ENCODE data around the gene IDH1.
"Not testable (repeated sequence)": the region's sequence is repeated elsewhere in the genome, so short reads cannot be mapped to it uniquely, and the experiment has no call there.

IDH1 gene

GRCh38 chr2:208221873-208222272, 33.0 kb downstream of the IDH1 start:
- DNase-seq (ENCODE audit: low read depth in 2 of 2) = not testable (repeated sequence)

- no peak for DNase-seq (ENCODE audit: low read depth in 2 of 2)
Measured at GRCh38 chr2:208210688-208211451, 44.0 kb downstream of the IDH1 start.

GRCh38 chr2:208208335-208209085, 46.4 kb downstream of the IDH1 start:
- DNase-seq (ENCODE audit: low read depth in 2 of 2) = no peak

GRCh38 chr2:208207769-208208168, 47.1 kb downstream of the IDH1 start:
- no peak for DNase-seq (ENCODE audit: low read depth in 2 of 2)

- no peak for DNase-seq (ENCODE audit: low read depth in 2 of 2)
Measured at GRCh38 chr2:208204166-208204565, 50.7 kb downstream of the IDH1 start.

- no peak for DNase-seq (ENCODE audit: low read depth in 2 of 2)
Measured at GRCh38 chr2:208195531-208195930, 59.3 kb downstream of the IDH1 start.

- no peak for DNase-seq (ENCODE audit: low read depth in 2 of 2)
Measured at GRCh38 chr2:208192611-208193236, 62.1 kb downstream of the IDH1 start.

- no peak for DNase-seq (ENCODE audit: low read depth in 2 of 2)
Measured at GRCh38 chr2:208189810-208190503, 64.9 kb downstream of the IDH1 start, which contains the start of gene C2orf80. C2orf80 (minus strand) TSS chr2:208190030; CDS start chr2:208186986, 3,044 bp downstream.

GRCh38 chr2:208189069-208189809, 65.6 kb downstream of the IDH1 start:
- DNase-seq (ENCODE audit: low read depth in 2 of 2) = no peak

- DNase-seq (ENCODE audit: low read depth in 2 of 2) = no peak
Measured at GRCh38 chr2:208186893-208187292, 68.0 kb downstream of the IDH1 start.

- DNase-seq (ENCODE audit: low read depth in 2 of 2) = no peak
Measured at GRCh38 chr2:208186465-208186864, 68.4 kb downstream of the IDH1 start.

All from stimulated activated CD8-positive, alpha-beta memory T cell treated with anti-CD3 and anti-CD28 coated beads, Interleukin-15, amount 100 ng/mL, for 48 hours (primary cell).